ENCODE measurements around the gene CTTN.
A peak's percentile ranks its signal among the peaks of the same experiment; 100 is the strongest.
"Not testable (repeated sequence)": the region's sequence is repeated elsewhere in the genome, so short reads cannot be mapped to it uniquely, and the experiment has no call there.

CTTN gene

DNA sequence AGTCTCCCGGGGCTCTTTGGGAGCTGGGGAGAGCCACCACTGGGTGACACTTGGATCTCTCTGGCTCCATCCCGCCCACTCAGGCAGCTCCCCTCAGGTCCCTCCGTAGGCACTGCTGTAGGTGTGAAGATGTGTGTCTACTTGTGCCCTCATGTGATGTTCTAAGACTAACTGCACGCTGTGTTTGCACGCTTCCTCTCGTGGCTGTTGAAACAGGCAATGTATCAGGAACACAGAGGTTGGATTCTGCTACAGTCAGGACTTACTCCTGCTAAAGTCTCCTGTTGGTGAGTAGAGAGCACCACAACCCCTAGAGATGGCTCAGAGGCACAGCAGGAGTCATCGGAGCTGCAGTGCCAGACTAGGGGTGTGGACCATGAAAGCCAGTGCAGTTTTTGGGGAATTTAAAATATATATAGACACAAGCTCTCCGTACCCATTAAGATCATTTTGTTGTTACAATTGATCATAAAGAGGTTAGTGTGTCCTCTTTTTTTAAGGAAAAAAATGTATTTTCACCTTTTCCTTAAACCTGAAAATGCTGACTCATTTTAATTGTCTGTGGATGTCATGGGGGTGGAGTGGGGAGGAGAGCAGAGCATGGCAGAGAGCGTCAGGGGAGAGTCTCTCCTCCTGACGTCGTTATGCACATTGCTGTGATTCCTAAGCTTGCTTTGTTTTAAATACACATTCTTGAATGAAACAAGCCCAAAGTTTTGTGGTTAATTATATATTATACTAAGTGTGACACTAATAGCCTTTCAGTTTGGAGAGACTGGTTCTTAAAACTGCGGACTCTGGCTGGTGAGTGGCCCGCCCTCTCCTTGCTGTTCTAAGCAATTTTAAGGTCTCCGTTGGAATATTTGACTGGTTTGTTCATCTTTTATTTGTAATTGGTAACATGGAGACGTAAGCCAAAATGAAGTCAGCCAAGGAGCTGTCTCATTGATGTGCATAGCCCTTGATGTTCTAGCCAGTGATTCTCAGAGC, 16.2 kb upstream of the CTTN start:
- no peak for DNase-seq

DNA sequence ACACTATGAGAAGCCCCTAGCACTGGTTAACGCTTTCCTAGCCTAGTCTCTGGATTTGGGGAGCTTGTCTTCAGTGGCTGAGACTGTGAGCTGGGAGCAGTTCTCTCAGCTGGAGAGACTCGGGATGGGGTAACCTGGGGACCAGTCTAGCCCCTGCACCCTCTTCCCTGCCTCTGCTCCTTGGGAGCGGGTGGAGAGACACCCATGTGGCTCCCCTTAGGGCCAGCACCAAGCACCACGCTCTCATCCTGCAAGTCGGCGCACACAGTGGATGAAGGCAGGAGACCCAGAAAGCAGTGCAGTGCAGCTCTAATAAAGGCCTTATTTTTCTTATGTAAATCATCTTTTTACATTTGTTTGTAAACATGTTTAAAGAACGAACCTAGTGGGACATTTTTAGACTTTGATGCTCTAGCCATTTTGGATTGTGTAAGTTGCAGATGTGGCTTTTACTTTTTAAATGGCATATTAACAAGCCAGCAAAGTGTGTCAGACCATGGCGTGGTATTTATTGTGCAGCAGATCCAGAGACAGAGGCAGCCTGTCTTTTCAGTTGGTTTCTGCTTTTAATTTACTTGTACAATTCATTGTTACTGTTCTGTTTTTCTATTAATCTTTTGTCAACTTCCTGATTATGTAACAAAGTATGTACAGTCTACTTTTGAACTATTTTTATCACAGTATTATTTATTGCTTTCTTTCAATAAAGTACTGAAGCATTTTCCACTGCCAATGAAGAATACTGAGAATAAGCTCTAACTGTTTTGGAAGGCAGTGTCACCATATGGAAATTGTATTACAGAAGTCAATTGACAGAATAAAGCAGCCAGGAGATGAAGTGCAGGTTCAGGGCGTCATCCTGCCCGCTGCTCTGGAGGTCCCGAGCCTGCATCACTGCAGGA, 14.4 kb upstream of the CTTN start:
- DNase-seq: no peak

DNA sequence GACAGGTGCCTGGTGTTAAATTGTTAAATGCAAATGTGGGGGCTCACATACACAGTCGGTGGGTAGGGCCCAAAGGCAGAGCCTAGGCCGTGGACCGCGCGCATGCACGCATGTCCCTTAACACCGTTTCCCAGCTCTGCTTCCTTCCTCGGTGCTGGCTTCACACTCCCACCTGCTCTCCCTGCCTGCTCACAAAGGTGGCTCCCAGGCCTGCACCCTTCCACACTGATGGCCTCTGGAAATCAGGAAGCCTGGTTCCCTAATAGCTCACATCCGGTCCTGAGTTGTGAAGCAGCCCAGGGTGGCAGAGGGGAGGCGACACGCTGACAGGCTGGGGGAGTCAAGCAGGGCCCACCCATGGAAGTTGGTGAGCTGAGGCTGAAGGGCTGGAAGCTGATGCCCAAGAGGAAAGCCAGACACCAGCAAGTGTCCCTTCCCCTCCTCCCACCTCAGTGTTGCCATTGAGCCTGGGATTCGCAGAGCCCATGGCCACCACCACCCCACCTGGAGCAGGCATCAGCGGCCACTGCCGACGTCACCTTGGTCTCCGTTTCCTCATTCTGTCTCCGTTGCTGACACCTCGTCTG, 13.7 kb upstream of the CTTN start:
- no peak for DNase-seq

DNA sequence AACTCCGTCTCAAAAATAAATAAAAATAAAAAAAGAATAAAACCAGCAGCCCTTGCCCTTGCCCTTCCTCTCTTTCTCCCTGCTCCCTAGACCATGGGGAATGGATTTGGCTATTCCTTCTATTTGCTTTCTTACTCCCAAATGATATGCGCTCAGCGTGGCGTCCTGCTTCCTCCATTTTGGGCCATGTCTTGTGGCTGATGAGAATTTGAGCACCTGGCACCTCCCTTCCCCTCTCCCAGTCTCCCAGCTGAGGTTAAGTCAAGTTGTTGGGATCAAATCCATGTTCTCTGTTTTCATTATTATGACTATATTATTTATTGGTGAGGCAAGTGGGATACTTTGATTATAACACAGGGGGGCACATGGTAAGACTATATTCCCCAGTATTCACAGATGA, 10.8 kb upstream of the CTTN start:
- no peak for DNase-seq

DNA sequence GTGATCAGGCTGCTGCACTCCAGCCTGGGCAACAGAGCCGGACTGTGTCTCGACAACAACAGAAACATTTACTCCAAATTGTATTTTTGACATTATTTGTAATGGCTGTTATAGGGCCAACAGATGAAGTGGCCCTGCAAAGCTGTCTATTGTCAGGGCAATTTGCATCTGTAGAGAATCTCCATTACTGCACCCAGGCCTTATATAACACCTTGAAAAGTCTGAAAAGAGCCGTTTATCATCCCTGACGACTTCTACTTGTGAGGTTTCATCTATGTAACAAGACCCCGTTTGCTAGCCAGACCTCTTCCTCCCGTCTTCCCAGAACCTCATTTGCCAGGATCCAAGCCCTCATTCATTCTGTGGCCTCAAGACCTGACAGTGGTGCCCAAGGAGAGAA, 9.1 kb upstream of the CTTN start:
- no peak for DNase-seq

DNA sequence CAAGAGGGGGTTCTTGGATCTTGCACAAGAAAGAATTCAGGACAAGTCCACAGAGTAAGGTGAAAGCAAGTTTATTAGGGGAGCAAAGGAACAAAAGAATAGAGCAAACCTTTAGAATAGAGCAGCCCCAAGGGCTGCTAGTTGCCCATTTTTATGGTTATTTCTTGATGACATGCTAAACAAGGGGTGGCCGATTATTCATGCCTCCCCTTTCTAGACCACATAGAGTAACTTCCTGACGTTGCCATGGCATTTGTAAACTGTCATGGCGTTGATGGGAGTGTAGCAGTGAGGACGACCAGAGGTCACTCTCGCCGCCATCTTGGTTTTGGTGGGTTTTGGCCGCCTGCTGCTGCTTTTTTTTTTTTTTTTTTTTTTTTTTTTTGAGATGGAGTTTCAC, 7.4 kb upstream of the CTTN start:
- not testable (repeated sequence) for DNase-seq

DNA sequence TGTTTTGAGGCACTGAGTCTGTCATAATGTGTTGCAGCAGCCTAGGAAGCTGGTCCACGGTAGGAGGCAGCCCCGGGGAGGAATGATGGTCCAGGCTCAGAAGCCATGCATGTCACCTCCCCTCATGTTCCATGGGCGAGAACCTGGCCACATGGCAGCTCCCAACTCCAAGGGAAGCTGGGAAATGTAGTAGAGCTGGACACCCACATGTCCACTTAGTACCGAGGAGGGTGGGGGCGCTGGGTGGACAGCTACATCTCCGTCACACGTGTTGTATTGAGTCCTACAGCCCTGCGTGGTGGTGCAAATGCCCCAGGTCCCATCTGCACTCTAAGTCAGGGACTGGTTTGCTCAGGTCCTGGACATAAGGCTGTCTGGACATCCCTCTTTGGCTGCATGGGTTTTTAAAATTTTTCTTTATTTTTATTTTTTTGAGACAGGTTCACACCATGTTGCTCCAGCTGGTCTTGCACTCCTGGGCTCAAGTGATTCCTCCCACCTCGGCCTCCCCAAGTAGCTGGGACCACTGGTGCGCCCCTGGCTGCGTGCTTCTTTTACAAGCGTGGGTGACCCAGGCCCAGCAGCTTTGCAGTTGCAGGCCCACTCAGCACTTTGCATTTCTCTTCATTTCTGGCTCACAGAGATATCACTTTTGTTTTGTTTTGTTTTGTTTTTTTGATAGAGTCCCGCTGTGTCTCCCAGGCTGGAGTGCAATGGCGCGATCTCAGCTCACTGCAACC, 3.9 kb upstream of the CTTN start:
- no peak for DNase-seq

DNA sequence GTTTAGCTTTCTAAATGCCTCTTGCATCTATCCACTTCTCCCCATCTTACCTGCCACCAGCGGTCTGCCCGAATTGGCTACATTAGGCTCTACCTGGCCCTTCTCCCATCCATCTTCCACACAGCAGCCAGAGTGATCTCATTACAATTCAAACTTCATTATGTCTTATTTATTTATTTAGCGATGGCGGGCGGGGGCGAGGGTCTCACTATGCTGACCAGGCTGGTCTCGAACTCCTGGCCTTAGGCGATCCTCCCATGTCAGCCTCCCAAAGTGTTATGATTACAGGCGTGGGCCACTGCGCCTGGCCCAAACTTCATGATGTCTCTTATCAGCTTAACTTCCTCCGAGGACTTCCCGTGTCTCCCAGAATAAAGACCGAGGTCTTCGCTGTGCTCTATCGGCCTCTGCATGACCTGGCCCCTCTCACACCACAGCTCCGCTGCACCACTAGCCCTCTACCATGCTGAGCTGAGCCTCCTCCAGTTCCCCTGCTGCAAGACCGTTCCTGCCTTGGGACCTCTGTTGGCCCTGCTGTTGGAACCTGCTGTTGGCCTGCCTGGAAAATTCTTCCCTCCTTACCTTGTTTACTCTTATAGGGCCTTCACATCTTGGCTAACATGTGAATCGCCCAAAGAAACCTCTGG, 870 bp upstream of the CTTN start:
- DNase-seq: peak; percentile 16 to 41

DNA sequence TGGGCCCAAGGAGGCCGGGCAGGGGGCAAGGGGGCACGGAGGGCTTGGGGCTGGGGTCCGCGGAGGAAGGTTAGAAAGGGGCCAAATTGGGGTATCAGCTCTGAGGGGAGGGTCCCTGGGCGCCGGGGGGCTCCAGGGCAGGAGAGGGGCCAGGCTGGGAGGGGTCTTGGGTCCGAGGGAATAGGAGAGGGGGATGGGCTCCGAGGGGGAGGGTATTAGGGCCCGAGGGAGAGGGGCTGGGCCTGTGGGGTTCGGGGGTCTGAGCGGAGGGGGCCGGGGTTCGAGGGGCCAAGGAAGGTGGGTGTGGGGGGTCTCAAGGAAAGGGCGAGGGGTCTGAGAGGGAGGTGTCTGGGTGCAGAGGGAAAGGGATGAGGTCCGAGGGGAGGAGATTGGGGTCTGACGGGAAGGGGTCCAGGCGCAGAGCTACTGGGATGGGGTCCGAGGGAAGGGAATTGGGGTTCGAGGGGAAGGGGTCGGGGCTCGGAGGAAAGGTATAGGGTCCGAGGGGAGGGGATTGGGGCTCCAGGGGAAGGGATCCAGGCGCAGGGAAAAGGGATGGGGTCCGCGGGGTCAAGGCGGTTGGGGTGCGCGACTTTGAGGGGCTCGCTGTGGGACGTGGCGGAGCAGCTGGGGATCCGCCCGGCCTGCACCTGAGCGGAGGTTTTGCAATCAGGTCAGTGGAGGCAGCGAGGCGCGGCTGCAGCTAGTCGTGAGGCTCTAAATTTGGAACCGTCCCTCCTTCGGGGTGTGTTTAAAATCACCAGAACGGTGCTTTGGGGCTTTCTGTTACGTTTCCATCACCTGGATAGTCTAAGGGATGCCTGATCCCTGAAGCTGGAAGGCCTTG, 728 bp downstream of the CTTN start:
- no peak for DNase-seq

DNA sequence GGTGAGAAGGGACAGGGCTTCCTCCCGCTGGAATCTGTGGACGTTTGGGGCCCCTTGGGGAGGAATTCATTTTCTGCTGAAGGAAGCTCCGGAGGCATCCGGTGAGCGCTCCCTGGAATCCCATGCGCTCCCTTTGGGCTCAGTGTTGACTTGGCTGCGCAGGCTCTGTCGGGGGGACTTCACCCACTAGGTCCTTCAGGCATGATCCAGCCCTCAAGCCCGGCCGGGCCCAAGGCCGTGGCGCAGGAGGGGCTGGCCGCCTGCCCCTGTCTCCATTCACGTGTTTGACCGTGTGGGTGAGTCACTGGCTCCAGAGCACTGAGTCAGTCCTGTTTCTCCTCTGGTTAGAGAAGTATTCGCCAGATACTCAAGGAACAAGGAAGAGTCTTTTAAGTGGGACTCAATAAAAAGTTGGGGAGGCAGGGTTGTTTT, 1.4 kb downstream of the CTTN start:
- no peak for DNase-seq

DNA sequence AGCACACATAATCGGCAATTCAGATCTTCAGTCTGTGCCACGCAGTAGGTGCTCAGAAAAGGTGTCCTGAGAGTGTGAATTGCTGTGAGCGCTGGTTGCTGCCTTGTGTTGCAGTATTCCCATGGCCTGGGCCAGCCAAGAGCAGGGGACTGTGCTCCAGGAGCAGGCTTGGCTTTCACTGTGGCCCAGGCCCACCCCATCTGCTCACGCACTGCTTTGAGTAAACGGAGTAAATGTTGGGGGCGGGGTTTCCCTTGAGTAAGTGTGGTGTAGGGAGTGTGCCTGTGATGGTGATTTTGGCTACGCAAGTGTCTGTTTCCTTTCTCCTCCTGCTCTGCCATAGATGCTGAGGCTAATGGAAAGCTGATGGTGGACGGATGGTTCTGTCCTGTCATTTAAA, 2.3 kb downstream of the CTTN start:
- DNase-seq: no peak

DNA sequence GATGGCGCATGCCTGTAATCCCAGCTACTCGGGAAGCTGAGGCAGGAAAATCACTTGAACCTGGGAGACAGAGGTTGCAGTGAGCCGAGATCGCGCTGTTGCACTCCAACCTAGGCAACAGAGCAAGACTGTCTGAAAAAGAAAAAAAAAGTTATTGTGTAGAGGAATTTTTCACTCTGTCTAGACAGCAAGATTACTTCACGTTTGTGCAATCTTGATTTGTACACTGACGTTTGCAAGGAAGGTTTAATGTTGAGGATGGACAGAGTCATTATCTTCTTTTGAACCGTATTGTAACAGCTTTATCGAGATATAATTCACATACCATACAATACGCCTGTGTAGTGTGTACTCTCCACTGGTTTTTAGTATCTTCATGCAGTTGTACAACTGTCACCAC, 3.7 kb downstream of the CTTN start:
- no peak for DNase-seq

DNA sequence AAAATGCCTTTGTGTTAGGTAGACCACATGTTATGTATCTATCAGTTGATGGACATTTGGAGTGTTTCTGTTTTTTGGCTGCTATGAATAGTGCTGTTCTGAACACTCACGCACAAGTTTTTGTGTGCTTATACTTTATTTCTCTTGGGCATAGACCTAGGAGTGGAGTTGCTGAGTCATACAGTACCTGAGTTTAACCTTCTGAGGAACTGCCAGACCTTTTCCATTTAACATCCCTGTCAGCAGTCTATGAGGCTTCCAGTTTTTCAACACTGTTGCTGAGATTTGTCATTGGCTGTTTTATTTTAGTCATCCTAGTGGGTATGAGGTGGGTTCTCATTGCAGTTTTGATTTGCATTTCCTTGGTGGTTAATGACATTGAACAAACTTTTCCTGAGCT, 4.4 kb downstream of the CTTN start:
- no peak for DNase-seq

DNA sequence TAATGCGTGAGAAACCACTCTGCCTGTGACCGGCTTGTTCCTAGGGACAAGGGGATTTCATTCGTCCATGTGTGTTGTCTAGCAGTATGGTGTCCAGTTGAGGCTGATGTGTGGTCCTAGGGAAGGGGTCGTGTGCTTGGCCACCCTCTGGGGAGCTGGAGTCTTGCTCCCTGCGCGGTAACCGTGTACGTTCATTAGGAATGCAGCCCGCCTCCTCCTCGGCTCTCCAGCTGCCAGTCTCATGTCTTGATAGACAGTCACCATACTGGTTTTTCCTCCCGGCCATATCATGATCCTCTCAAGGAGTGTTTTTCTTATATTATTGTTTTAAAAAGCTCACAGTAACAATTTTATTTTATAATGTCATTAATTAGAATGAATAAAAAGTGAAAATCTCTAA, 5.9 kb downstream of the CTTN start:
- no peak for DNase-seq

DNA sequence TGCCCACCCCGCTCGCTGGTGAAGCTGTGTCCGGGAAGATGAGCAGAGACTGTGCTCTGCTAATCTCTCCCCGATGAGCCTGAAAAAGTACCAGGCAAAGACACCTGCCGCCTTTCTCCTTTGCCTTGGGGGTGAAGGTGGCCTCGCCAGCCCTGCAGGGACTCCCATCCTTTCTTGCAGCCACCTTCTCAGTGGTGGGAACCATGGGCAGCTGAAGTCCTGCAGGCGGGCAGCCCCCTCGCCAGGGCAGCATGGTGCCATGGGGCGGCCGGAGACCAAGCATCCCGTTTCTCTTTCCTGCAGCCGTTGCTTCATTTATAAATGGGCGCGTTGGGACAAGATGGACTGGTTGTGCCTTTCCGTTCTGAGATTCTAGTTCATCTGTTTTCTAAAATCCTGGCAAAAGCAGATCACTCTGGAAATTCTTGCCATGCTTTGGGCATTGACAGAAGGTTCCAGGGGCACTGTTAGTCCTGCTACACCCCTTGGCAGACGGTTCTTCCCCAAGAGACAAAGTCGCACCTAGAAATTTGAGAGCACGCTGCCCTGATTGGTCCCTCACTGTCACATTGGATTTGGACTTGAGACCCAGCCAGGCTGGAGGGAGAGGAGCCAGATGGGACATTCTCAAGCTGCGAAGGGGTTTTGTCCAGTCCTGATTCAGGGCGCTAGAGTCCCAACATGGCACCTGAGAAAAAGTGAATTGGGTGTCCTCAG, 7.5 kb downstream of the CTTN start:
- DNase-seq: peak; percentile 10 to 43

DNA sequence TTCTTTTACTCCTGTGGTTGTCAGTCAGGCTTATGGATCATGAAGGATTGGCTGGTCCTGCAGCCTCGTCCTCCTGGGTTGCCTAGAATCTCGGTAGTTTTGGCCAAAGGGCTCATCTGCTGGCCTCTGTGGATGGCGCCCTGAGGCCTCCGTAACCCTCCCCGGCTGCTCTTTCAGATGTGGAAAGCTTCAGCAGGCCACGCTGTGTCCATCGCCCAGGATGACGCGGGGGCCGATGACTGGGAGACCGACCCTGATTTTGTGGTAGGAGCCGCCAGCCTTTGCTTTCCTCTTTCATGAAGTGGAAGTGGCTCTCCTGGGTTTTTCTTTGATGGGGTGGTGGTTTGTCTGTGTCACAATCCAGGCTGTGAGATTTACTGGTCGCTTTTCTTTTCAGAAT, 8.8 kb downstream of the CTTN start:
- DNase-seq: no peak

DNA sequence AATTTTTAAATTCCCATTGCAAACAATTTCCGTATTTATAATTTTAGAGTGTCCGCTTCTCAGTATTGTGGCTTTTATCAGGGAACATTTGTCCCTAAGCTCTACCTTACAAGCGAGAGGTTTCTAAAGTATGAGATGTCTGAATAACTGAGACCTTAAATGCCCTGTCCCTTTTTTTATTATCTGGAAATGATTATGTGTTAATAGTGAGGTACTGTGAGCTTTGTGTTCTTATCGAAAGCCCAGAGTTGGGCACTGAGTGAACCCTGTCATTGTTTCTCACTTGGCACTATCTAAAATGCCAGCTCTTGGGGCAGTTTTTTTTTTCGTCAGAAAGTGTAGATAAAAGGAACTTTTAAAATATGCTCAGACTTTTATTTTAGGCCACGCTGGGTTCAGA, 9.5 kb downstream of the CTTN start:
- no peak for DNase-seq

DNA sequence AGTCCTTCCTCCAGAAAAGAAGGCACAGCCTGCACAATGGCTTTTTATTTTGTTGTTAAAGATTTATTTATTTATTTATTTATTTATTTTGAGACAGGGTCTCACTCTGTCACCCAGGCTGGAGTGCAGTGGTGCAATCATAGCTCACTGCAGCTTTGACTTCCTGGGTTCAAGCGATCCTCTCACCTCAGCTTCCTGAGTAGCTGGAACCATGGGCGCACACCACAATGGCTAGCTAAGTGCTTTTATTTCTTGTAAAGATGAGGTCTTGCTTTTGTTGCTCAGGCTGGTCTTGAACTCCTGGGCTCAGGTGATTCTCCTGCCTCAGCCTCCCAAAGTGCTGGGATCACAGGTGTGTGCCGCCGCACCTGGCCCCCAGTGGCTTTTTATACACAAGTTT, 10.0 kb downstream of the CTTN start:
- DNase-seq: not testable (repeated sequence)

DNA sequence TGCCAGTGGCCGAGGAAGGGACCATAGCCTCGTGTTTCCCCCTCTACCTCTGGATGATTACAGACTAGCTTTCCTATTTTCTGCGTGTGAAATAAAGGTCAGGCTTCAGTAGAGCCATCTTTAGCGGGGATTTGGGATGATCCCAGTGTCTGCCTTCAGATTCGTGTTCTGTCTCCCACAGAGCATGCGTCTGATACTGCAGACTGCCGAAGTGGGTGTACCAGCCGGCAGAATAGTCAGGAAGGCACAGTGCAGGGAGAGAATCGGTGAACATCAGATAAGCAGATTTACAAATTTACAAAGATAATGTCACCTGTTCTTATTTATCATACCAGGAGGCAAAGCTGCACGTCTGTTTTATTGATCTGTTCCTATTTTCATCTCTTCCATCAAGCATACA, 11.1 kb downstream of the CTTN start:
- DNase-seq: no peak

DNA sequence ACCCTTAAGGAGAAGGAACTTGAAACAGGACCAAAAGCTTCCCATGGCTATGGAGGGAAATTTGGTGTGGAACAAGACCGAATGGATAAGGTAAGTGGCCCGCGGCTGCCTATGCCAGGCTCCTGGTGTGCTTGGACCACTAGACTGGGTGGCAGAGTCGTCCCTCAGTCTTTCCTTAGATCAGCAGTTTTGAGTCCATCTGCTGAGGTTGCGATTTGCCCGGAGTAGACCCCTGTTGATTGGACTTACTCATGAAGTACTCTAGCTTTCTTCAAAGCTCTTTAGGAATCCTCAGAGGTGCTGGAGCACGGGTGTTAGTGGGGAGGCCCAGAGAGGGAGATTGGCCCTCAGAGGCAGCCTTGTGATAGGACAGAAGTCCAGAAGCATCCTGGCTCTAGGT, 11.5 kb downstream of the CTTN start:
- DNase-seq: no peak

Measured in NCI-H524 (cell line).